K562 (cell line): ENCODE measurements around the gene GALNT7. TPM values are rescaled to one million over a fixed set of nuclear protein-coding genes. Genes with fewer than 3 reads are reported as not detected.
A peak's percentile ranks its signal among the peaks of the same experiment; 100 is the strongest.

Experiments
- EP300 ChIP-seq: IDR thresholded peaks from 2 replicates; pipeline ENCODE4 v1.6.1; 2012; ENCODE audit warnings: low read length, improper control_type of control experiment
- GTF2B ChIP-seq: IDR thresholded peaks from 2 replicates; pipeline ENCODE4 v1.6.1; 2011; ENCODE audit not compliant: insufficient read length; ENCODE audit errors: extremely low read depth
- HDAC6 ChIP-seq: IDR thresholded peaks from 2 replicates; pipeline ENCODE4 v1.6.1; 2012; ENCODE audit warnings: low read depth, mild to moderate bottlenecking, control low read depth, inconsistent platforms, low read length, moderate library complexity
- HMBOX1 ChIP-seq: sonication (generic); IDR thresholded peaks from 2 replicates; pipeline ENCODE4 v1.6.1; 2016
- MGA ChIP-seq: fragments of 450-650 bp; IDR thresholded peaks from 2 replicates; pipeline ENCODE4 v1.6.1; 2016; ENCODE audit warnings: mild to moderate bottlenecking, moderate library complexity
- PCBP1 ChIP-seq: fragments of 200-400 bp; formaldehyde crosslinking; IDR thresholded peaks from 2 replicates; pipeline ENCODE4 v1.6.1; 2018; ENCODE audit warnings: mild to moderate bottlenecking, low read depth, low read length; ENCODE audit not compliant: poor library complexity, severe bottlenecking
- PRPF4 ChIP-seq: fragments of 200-400 bp; formaldehyde crosslinking; IDR thresholded peaks from one replicate; pipeline ENCODE4 v1.6.1; 2017; ENCODE audit warnings: low read length, low read depth, mild to moderate bottlenecking; ENCODE audit not compliant: insufficient read depth, poor library complexity, severe bottlenecking
- SAFB2 ChIP-seq: fragments of 200-400 bp; formaldehyde crosslinking; IDR thresholded peaks from 2 replicates; pipeline ENCODE4 v1.6.1; 2018; ENCODE audit warnings: borderline replicate concordance, low read length, low read depth, moderate library complexity; ENCODE audit not compliant: severe bottlenecking
- SMARCC2 ChIP-seq: fragments of 450-650 bp; IDR thresholded peaks from 2 replicates; pipeline ENCODE4 v1.6.1; 2017; ENCODE audit warnings: antibody characterized with exemption, moderate library complexity, mild to moderate bottlenecking, low read depth
- SRSF9 ChIP-seq: fragments of 200-400 bp; formaldehyde crosslinking; IDR thresholded peaks from 2 replicates; pipeline ENCODE4 v1.6.1; 2017; ENCODE audit warnings: low read depth, low read length, borderline replicate concordance
- SUPT5H ChIP-seq: fragments of 450-650 bp; IDR thresholded peaks from 2 replicates; pipeline ENCODE4 v1.6.1; 2016
- ZNF134 ChIP-seq: fragments of 250-450 bp; sonication (Bioruptor Pico); conservative IDR thresholded peaks from 2 replicates; pipeline ENCODE4 v1.4.0; 2020
- ZNF445 ChIP-seq: fragments of 250-450 bp; sonication (Bioruptor Pico); IDR thresholded peaks from 2 replicates; pipeline ENCODE4 v1.4.0; 2020; ENCODE audit warnings: low read depth, mild to moderate bottlenecking, moderate library complexity
- polyA plus RNA-seq, 8 experiments: library from polyadenylated mRNA; depleted of rRNA in 4 of 8; stranded (reverse) in 5 of 8; unstranded in 3 of 8; fragments of >200 nt; fragmentation: Nextera tagmentation in 2 of 8; fragmentation: Illumina TruSeq in 1 of 8; extraction: Ambion mirVana in 2 of 8; extraction: Trizol in 1 of 8; gene quantifications; 2 replicates each; pipeline versions ENCODE4 v1.2.1 to v1.2.3, GENCODE V29; 2011 to 2014; ENCODE audit warnings: inconsistent platforms in 1 of 8, missing spikeins in 1 of 8
- total RNA-seq, 7 experiments: library from RNA; depleted of rRNA in 6 of 7; stranded (reverse); fragments of >200 nt in 6 of 7; fragmentation: Illumina TruSeq in 2 of 7; extraction: Trizol in 2 of 7; gene quantifications; 2 replicates each; pipeline versions ENCODE4 v1.2.1 to v1.2.3, GENCODE V29; 2011 to 2021; ENCODE audit warnings: low replicate concordance in 1 of 7

GALNT7 gene
- total and polyA plus RNA-seq, 9 of the 15 experiments (the other 6 are each of a cell fraction or from before 2014, with no cell fraction given) = 16.7 to 38.7 (median 31.1) TPM

- TF ChIP-seq SUPT5H (peak; percentile 88), SRSF9 (no peak), PCBP1 (peak; percentile 92), ZNF445 (no peak), PRPF4 (no peak), SMARCC2 (no peak), GTF2B (no peak), MGA (0 out of 2 replicates have a peak, but pooled peaks have one; percentile 5), EP300 (no peak), SAFB2 (no peak), ZNF134 (CRISPR knock-in tag) (no peak), HDAC6 (no peak), HMBOX1 (peak; percentile 7; the same call in 1 of the 2 replicates)
Observed at GRCh38 chr4:173168396-173169177, at the start of gene GALNT7 (continued).
